Endothelial cell of umbilical vein (primary cell): ENCODE results near the gene KLHL4.

ENCODE experiments used
- CTCF ChIP-seq, 2 donors: IDR thresholded peaks; 1 replicate in 1 of 2; 2 replicates in 1 of 2; pipeline ENCODE4 v1.5.1; 2011; ENCODE audit warnings: low read length in 2 of 2, mild to moderate bottlenecking in 2 of 2, moderate library complexity in 2 of 2, control low read depth in 1 of 2, inconsistent platforms in 1 of 2, low read depth in 1 of 2; ENCODE audit not compliant: insufficient read depth in 1 of 2; ENCODE audit errors: extremely low read depth in 1 of 2
- EZH2 ChIP-seq: IDR thresholded peaks from 2 replicates; pipeline ENCODE4 v1.6.1; 2012; ENCODE audit warnings: borderline replicate concordance, low read depth, mild to moderate bottlenecking, moderate library complexity, low read length, inconsistent platforms; ENCODE audit not compliant: severe bottlenecking
- POLR2A ChIP-seq: IDR thresholded peaks from 2 replicates; pipeline ENCODE4 v1.6.1; 2012; ENCODE audit warnings: low read depth, mild to moderate bottlenecking, control low read depth, low read length
- POLR2AphosphoS5 ChIP-seq: IDR thresholded peaks from 2 replicates; pipeline ENCODE4 v1.6.1; 2012; ENCODE audit warnings: low read depth, mild to moderate bottlenecking, control low read depth, low read length, moderate library complexity; ENCODE audit not compliant: insufficient read depth

GRCh38 chrX:87468941-87469340 is 48.7 kb upstream of the KLHL4 start:
- TF ChIP-seq CTCF (IDR thresholded peaks at IDR 0.05; ENCODE audit: extremely low read depth in 1 of 2, insufficient read depth in 1 of 2, low read depth in 1 of 2, low read length in 2 of 2) (no peak), POLR2AphosphoS5 (no peak), EZH2 (no peak), POLR2A (no peak)
